HG03135 (cell line): Measurements from ENCODE around the gene NRL.

Source experiments
- ATAC-seq: cut with Tn5 transposase; IDR thresholded peaks from one replicate; pipeline ENCODE4 v1.9.1; 2021; ENCODE audit warnings: mild to moderate bottlenecking, moderate library complexity; ENCODE audit not compliant: unreplicated experiment

The NRL gene

GRCh38 chr14:24100982-24101494 lies 13.7 kb downstream of the NRL start:
- ATAC-seq, result no peak

DNA sequence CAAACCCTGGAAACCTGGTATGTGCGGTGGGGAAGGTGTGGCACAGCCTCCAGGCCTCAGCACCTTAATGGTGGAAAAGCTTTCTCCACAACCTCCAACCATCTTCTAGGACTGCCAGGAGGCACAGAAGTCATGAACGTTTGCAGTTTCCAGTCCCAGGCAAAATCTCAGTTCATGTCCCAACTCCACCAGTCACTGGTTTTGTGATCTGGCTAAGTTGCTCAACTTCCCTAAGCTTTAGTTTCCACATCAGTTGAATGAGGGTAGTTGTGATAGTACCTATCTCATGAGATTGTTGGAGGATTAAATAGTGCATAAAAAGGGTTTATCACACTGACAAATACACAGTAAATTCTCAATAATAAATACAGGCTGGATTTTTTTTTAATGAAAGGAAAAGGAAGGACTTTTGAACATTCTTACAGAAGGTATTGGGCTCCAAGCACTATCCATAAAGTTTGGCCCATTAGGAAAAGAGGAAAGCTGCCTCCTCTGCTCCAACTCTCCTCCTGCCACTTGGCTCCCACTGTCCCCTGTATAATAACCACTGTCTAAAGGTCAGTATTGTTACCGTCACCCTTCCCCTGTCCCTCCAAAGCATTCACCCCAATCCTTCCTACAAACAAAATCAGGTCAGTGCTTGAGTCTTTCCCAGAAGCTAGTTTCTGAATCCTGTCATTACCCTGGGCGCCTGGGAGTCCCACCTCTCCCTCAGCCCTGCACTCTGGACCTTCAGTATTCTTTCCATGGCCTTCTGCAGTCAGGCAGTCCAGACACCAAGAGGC lies 14.4 kb downstream of the NRL start:
- no peak for ATAC-seq

- ATAC-seq, result no peak
Observed at GRCh38 chr14:24098927-24099813, 15.6 kb downstream of the NRL start.

- ATAC-seq, result no peak
Observed at GRCh38 chr14:24098229-24098926, 16.4 kb downstream of the NRL start.

DNA sequence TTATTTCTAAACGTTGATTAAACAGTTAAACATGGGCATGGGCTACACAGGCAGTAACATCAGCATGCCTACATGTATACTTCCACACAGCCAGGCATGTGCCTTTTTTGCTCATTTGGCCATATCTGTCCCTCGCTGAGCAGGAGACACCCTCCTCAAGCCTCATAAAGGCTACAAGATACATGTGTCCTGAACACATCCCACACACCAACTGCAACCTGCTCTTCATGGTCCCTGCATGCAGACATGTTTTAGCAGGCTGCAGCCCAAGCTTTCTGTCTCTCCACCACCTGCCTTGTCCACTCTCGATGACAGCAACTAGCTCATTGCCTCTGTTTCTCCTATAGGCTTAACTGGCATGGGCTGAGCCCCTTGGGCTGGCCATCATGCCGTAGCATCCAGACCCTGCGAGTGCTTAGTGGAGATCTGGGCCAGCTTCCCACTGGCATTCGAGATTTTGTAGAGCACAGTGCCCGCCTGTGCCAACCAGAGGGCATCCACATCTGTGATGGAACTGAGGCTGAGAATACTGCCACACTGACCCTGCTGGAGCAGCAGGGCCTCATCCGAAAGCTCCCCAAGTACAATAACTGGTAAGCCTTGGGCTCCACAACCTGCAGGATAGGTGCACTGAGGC lies 18.1 kb downstream of the NRL start:
- no peak for ATAC-seq

DNA sequence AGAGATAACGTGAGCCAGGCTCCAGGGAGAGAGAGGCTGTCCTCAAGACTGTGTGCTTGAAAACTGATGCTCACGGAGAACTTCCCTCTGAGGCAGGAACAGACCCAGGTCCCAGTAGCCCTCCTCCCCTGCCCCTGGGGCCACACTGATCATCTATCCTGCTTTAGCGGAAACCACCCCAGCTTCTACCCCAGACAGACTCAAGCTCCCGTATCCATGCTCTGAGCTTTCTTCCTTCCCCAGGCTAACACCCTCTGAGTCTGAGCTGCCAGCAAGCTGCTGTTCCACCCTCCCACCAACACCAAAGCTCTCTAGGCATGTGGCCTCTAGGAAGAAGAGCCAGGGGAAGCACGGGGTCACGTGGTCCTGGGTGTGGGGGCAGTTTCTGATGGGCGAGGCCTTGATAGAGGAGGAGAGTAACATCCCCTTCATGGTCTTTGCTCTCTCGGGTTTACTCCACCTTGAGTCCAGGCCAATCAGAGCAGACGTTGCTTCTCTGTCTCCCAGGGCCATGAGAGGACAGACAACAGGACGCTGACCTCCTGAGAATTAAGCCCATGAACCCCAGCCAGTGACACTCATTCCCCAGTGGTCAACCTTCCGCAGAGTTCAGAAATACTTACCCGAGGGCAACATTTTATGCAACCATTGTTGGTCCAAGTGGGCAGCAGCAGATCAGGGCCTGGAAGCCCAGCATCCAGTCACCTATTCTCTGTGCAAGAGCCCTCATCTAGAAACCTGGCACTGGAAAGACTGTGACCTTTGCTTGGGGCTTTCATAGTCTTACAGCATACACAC lies 19.3 kb downstream of the NRL start:
- peak; percentile 68 for ATAC-seq

- no peak for ATAC-seq
Observed at GRCh38 chr14:24094841-24095270, 19.9 kb downstream of the NRL start.

DNA sequence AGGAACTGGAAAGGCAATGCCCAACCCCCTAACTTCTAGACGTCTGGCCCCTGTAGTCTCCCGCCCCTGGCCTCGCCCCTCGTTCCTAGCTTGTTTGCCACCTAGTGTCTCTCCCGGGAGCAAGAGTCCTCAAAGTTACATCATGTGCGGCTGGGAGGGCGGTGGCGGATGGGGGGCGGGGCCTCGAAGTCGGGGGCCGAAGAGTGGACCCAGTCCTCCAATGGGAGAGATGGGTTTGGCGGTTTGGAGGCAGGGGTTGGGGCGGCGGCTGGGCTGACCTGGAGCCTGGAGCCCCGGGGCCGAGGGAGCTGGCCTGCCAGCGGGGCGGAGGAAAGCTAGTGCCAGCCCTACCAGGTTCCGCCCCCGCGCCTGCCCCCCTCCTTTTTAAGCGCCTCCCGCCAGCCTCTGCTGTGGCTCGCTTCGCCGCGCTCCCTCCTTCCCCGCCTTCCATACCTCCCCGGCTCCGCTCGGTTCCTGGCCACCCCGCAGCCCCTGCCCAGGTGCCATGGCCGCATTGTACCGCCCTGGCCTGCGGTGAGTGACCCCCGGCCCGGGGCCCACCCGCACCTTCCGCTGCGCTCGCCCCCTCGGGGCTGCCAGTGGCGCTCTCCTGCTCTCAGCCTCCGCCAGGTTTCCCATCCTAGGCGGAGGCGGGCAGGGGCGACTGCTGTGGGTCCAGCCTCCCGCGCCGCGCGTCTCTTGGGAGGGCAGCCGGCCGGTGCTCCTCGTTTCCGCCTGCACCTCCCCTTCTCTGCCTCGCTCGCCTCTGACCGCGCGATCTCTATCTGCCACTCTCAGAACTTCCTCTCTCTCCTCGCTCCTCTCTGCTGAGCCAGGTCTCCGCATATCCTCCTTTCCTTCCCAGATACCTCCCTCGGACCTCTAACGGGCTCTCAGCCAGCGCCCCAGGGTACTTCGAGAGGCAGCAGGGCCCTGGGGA lies 20.6 kb downstream of the NRL start, which contains the start of gene PCK2:
PCK2 (plus strand) TSS at position 411 of the 940 bp plus-strand sequence; CDS start at position 506, 95 bp downstream.
- ATAC-seq, result peak; percentile 45

DNA sequence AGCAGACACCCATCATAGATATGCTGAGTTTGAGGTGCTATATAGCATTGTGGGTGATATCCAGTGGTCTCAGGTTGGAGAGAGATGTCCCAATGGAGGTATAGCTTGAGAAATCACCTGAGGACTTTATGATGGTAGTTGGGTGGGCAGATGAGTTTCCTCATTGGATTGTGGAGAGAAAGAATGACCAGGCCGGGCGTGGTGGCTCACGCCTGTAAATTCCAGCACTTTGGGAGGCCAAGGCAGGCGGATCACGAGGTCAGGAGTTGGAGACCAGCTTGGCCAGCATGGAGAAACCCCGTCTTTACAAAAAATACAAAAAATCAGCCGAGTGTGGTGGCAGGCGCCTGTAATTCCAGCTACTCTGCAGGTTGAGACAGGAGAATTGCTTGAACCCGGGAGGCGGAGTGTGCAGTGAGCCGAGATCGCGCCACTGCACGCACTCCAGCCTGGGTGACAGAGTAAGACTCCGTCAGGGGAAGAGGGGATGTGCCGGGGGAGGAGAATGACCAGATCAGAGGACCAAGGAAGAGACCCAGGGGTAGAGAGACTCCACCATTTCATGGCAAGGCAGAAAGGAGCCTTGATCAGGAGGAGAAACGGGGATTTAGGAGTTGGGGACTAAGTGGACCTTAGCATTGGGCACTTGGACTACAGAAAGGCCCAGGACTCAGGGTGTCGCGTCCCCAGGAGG lies 21.4 kb downstream of the NRL start:
- ATAC-seq, result no peak

GRCh38 chr14:24092505-24093206 lies 22.1 kb downstream of the NRL start:
- no peak for ATAC-seq

DNA sequence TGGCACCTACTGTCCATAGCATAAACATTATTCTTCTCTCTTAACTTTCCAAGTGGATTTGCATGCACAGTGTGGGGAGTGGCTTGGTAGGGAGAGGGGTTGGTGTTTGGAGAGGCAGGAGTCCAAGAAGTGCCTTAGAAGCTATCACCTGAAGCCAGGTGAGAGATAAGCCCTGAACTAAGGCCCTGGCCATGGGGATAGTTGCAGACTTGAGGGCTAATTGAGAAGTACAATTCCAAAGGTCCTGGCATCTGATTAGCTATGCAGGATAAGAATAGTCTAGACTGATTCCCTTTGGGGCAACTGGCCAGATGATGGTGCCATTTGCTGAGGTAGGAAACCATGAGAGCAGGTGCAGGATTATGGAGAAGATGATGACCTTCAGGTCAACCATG lies 22.6 kb downstream of the NRL start:
- ATAC-seq, result no peak

DNA sequence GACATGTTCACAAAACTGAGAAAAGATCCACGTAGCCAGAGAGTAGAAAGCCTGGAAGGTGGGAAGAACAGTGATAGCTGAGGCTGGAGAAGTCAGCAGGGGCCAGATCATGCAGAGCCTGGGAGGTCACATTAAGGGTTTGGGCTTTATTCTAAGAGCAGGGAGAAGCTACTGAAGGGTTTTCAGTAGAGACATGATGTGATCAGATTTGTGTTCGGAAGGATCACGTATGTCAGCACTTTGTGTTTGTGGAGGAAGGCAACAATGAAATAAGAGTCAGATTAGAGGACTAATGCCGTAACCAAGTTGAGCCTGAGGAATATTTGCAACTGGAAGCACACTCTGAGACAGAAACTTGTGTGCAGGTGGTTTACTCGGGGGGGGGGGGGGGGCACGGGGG lies 24.9 kb downstream of the NRL start:
- no peak for ATAC-seq

DNA sequence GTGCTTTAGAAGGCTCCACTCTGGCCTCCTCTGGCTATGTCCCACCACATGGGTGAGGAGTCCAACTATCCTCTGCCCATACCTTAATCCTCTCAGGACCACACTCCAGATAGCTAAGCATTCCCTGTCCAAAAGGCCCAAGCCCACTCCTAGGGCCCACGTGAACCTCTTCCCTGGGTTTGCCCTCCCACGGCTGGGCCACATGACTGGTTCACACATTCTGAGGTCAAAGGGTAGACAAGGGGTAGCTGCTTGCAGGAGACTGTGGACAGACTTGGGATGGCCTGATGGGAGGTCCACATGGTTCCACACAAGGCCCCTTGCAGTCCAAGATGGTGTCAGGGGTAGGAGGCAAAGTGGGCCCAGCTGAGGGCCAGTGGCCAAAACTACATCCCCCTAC lies 26.7 kb downstream of the NRL start:
- ATAC-seq, result no peak

DNA sequence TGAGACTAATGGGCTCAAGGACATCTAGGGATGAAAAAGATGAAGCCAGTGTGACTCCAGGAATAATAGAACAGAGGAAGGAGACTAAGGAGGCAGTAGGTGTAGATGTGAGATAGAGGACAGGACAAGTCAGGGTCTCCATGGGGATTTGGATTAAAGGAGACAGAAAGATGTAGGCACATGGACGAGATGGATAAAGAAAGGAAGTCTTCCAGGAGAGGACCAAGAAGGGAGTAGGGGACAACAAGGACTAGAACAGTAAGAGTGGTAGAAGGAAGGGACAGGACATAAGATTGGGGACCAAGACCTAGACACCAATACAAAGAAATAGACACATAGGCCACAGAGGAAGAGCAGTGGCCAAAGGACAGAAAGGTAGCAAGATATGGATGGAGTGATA lies 27.7 kb downstream of the NRL start:
- ATAC-seq, result no peak

GRCh38 chr14:24086193-24086955 lies 28.4 kb downstream of the NRL start:
- ATAC-seq, result no peak

- no peak for ATAC-seq
Observed at GRCh38 chr14:24085215-24085614, 29.5 kb downstream of the NRL start.

DNA sequence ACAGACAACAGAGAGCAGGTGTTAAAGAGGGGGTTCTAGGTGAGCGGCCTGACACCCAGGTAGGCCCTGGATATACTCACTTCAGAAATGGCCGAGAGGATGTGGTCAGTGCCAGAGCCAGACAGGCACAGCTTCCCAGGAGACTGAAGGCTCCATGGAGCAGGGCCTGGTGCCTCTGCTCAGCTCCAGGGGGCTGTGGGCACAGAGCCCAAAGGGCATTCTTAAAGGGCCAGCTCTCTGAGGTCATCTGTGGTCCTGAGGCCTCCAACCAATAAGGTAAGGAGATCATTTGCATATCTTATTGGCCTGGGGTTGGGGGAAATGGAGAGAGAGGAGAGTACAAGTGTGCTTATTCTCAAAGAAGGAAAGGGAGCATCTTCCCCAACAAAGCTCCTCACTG lies 30.3 kb downstream of the NRL start:
- ATAC-seq, result no peak
